ENCODE measurements around the gene PIK3IP1. TPM values are rescaled to one million over a fixed set of nuclear protein-coding genes. Genes with fewer than 3 reads are reported as not detected.

The PIK3IP1 gene
- total and polyA plus RNA-seq, 2 of the 8 experiments (the other 6 are each of a cell fraction or from before 2014, with no cell fraction given) = 1.00 to 1.3 TPM

DNA sequence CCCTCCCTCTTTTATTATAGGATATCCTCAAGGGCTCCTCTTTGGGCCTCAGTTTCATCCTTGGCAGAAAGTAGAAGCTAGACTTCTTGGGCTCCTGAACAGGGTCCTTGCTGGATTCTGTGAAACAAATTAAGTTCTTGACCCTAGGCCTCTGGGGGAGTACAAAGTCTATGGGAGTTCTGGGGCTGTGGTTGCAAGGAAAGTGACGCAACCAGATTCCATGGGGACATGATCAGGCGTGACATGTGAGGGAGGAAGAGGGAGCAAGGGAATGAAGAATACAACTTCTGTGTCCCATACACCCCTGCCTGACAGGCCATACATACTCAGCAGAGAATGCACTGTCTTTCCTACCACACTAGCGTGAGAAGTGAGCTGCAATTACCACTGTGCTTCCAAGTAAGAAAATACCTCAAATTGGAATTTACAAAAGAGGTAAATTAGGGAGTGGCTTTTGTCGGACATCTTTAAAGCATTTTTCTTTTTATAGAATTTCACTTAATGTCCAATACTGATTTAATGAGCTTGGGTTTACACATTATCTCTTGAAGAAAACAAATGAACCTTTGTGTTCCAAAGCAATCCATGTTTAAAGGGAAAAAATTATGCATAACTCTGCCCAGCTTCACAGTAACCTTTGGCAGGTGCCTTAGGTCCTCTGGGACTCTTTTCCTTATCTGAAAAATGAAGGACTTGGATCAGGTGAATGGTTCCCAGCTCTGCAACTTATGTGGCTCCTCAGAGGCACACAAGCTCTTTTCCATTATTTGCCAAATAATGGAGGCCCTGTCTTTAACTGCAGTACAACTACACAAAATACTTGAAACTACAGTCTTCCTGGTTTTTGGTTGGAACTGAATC, 41.3 kb downstream of the PIK3IP1 start:
- POLR2A ChIA-PET (ENCODE audit: partially characterized antibody) = interaction anchor here (0.7 to 2.1 kb wide), 5 partner anchors 9 to 38 kb away, joined by 3 to 4 read pairs (median 4); partner anchors contain the start of gene LIMK2
- Histone ChIP-seq H2BK120ac (replicated peaks; ENCODE audit: low read depth, low read length) (no peak overlapping the region), H3K4ac (replicated peaks; ENCODE audit: insufficient read length, low read depth, low read length) (peak overlapping the region; percentile 30), H2BK15ac (ENCODE audit: low read length) (no peak overlapping the region), H2BK20ac (ENCODE audit: low read length) (no peak overlapping the region), H3K79me2 (ENCODE audit: control insufficient read depth in 1 of 2, insufficient read depth in 2 of 2, low read length in 2 of 2) (no peaks in the 10 kb centered on the region), H3K14ac (ENCODE audit: insufficient read length) (no peak overlapping the region), H3K79me1 (ENCODE audit: low read depth, low read length) (peaks cover 2% of the 10 kb centered on the region; the same call in 1 of the 2 replicates), H3K18ac (ENCODE audit: extremely low read depth, low read length) (no peak overlapping the region), H3K23me2 (ENCODE audit: low read depth, low read length) (no peaks in the 10 kb centered on the region), H2AFZ (ENCODE audit: low read length) (no peak overlapping the region), H3K36me3 (ENCODE audit: control insufficient read depth in 2 of 4, insufficient read depth in 4 of 4, low read length in 3 of 4) (no peaks in the 10 kb centered on the region), H2BK12ac (ENCODE audit: low read depth, low read length) (no peak overlapping the region), H3K9me3 (ENCODE audit: insufficient read depth in 2 of 2, low read depth in 1 of 2, low read length in 1 of 2) (no peaks in the 10 kb centered on the region), H3K23ac (ENCODE audit: insufficient read length) (no peak overlapping the region), H4K8ac (ENCODE audit: extremely low read depth, insufficient read depth, low read length) (no peak overlapping the region), H3K4me3 (ENCODE audit: extremely low read depth in 1 of 4, insufficient read depth in 2 of 4, low read depth in 3 of 4, low read length in 4 of 4) (no peak overlapping the region), H4K20me1 (replicated peaks in 1 of 2; ENCODE audit: control insufficient read depth in 1 of 2, insufficient read depth in 2 of 2, low read length in 2 of 2) (peaks cover 0 to 2% of the 10 kb centered on the region in 2 experiments), H2AK5ac (ENCODE audit: low read depth, low read length) (0 out of 2 replicates have a peak overlapping the region, but pooled peaks have one; percentile 32), H2BK5ac (ENCODE audit: low read depth, low read length) (no peak overlapping the region), H3K4me1 (replicated peaks in 1 of 4; ENCODE audit: control insufficient read depth in 3 of 4, insufficient read depth in 4 of 4, low read length in 3 of 4) (peaks cover 0 to 14% (median 6%) of the 10 kb centered on the region in 4 experiments; a peak in 6 of 7 replicates), H4K5ac (ENCODE audit: insufficient read length, low read depth, low read length) (no peak overlapping the region), H4K91ac (replicated peaks; ENCODE audit: insufficient read length, low read length) (no peak overlapping the region), H3K27me3 (replicated peaks in 1 of 4; ENCODE audit: control insufficient read depth in 3 of 4, extremely low read depth in 1 of 4, insufficient read depth in 3 of 4, low read length in 3 of 4) (no peaks in the 10 kb centered on the region), H3K27ac (ENCODE audit: low read depth, low read length) (no peak overlapping the region), H3K4me2 (ENCODE audit: insufficient read depth in 1 of 2, low read depth in 2 of 2, low read length in 2 of 2) (no peak overlapping the region), H3K56ac (replicated peaks; ENCODE audit: insufficient read length, low read depth, low read length) (no peak overlapping the region), H3K9ac (replicated peaks in 1 of 4; ENCODE audit: extremely low read depth in 1 of 4, low read depth in 3 of 4, low read length in 3 of 4) (no peak overlapping the region)
- CTCF ChIA-PET (ENCODE audit: partially characterized antibody) = interaction anchor here (0.6 to 3.9 kb wide), 13 partner anchors 12 to 388 kb away, joined by 3 to 22 read pairs (median 4); partner anchors contain the start of genes LIMK2 and PIK3IP1
- WGBS, 2 experiments (ENCODE audit: extremely low coverage in 1 of 2, insufficient coverage in 1 of 2, insufficient read length in 1 of 2, insufficient replicate concordance in 2 of 2, low coverage in 1 of 2, low lambda C conversion rate in 2 of 2, missing lambda C conversion rate in 1 of 2) = 98% methylated on average over 4 of the region's 4 CpGs; no CpG with 5 or more reads in 1 of the 2 experiments
- TF ChIP-seq SUZ12 (IDR thresholded peaks at IDR 0.05; ENCODE audit: low read length) (no peak), TBP (IDR thresholded peaks at IDR 0.05; ENCODE audit: low read depth, low read length) (no peak), HDAC6 (IDR thresholded peaks at IDR 0.05; ENCODE audit: low read depth, low read length) (no peak)
- DNase-seq (ENCODE audit: low read depth in 1 of 2, low spot score in 2 of 2) (no peak), FAIRE-seq (no peak)
